NCI-H1417 (cell line): Measurements from ENCODE around the gene CLDN14.

Experiments
- DNase-seq, 3 experiments: peaks; one replicate each; lab custom pipeline; 2025; lab: John Stamatoyannopoulos, UW

Gene CLDN14

DNA sequence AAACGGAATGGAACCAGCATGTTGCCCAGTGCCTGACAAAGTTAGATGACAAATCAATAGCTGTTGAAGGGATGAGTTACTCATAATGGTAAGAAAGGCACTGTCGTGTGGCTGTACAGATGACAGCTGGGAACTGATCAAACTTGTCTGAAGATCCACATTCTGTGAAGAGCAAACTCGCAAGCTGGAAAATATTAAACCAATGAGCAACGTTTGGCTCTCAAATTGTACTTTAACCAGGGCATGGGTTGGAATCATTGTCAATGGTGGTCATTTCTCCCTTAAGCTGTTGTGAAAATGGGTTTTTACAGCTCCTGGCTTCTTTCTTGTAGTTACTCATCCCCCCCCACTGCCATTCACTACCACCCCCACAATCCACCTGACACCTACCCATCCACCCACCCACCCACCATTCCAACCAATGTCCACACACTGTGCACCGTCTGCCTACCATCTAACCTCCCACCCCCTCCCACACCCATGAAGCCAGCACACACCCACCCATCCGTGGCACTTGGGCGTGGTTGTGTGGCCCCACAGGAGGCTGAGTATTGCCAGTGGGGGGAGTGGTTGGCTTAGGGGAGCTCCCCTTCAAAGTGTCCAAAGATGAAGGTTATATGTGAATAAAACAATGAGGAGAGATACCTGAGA, 46.7 kb downstream of the CLDN14 start:
- DNase-seq = no peak

DNA sequence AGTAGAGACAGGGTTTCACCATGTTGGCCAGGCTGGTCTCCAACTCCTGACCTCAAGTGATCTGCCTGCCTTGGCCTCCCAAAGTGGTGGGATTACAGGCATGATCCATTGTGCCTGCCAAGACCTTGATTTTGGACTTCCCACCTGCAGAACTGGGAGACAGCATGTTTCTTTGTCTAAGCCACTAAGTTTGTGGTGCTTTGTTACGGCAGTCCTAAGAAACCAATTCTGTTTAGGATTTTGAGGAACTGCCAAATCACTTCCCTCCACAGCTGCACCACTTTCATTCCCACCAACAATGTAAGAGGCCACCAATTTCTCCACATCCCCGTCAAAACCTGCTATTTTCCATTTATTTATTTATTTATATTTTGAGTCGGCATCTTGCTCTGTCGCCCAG, 48.7 kb downstream of the CLDN14 start:
- DNase-seq = no peak

DNA sequence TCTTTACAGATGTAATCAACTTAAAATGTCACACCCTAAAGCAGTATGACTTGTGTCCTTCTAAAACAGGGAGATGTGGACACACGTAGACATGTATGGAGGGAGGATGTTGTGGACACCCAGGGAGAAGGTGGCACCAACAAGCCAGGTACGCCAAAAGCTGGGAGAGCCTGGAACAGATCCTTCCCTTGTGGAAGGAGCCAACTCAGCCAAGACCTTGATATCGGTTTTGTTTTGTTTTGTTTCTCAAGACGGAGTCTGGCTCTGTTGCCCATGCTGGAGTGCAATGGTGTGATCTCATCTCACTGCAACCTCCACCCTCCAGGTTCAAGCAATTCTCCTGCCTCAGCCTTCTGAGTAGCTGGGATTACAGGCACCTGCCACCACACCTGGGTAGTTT, 49.1 kb downstream of the CLDN14 start:
- no peak for DNase-seq

DNA sequence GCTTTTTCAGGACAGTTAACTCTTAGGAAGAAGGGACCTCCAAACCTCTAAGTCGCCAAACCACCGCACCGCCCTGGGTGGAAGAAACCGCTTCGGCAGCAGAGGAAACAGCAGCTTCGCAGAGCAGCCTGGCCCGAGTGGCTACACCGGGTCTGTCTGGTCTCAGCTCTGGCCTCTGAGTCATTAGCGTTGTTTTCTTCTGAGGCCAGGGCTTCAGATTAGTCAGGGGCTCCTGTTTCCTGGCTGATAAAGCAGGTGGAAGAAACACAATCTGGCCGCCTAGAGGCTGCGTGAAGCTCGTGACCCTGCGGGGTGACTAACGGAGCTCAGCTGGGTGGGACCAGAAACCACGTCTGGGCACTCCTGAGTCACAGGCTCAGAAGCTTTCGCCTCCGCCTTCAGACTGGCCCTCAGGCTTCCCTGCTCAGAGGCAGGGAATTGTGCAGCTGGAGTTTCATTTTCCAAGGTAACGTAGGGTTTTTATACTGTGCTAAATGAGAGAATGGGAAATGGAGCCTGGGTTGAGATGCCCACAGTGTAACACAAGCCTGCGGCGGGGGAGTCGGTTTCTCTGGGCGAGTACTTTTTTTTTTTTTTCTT, 49.9 kb downstream of the CLDN14 start:
- peak in 1 of 3 experiments; percentile 47 for DNase-seq

DNA sequence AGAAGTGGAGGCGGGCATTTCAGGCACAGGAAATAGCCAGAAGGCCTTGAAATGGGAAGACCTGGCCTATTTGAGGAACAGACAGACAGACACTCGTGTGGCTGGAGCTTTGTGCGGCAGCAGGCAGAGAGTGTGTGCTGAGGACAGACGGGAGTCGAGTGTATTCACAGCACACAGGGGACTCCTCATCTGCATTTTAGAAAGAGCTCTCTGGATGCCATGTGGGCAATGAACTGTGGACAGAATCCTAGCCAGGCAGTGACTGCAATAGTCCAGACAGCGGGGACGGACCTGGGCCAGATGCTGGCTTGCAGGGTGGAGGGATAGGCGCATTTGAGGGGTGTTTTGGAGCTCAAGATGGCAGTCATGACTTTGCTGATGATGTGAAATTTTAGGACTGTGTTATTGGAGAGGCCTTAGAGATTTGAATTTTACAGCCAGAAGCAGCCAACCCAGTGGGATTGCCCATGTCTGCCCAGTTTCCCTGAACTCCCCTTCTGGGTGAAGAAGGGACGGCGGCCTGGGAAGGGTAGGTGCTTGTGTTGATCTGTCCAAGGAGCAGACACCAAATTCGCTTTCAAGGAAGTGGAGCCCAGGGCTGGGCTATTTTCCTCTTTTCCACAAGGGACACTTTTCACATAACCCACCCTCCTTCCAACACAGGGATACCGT, 51.0 kb downstream of the CLDN14 start:
- DNase-seq = peak in 1 of 3 experiments; percentile 7

DNA sequence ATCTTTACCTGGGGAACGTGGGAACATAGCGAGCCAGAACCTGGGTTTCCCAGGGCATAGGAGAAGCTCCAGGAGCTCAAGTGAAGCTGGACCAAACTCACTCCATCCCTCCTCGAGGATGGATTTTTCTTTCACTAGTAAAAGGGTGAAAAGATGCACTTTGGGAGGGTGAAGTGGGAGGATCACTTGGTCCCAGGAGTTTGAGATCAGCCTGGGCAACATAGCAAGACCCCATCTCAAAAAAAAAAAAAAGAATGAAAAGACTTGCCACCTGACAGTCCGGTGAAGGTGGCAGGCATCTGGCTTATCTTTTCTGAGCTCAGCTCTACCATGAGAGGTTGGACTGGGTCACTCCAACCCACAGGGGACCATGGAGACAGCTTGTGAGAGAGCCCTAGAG, 52.4 kb downstream of the CLDN14 start:
- no peak for DNase-seq

DNA sequence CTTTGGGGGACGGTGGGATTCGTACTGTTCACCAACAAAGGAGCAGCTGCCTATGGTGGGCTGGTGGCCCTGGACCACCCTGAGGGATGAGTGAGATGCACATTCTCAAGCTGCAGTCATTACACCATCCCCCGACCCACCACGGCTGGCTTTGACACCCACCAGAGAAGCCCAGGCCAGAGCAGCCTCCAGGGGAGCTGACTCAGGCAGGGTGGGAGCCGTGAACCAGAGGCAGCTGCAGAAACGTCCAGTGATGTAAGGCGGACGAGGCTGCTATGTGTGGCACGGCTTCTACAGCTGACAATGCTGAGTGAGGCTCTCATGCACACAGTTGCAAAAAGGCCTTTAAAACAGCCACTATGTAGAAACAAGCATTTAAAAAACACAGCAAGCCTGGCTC, 54.6 kb downstream of the CLDN14 start:
- no peak for DNase-seq

DNA sequence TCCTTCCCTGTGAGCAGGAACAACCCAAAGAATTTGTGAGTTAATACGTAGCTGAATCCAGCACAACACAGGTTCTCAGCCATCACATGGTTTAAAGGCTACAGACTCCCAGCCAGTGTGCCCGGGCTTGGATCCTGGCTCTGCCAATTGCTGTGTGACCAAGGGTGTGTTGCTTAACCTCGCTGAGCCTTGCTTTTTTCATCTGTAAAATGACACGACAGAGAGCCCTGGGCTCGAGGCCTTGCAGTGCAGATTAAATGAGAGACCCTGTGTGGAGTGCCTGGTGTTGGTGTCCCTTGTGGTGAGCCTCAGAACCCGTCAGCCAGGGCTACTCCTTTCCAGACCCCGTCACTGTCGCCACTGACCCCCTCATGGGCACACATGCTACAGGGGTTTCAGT, 55.3 kb downstream of the CLDN14 start:
- DNase-seq = no peak

DNA sequence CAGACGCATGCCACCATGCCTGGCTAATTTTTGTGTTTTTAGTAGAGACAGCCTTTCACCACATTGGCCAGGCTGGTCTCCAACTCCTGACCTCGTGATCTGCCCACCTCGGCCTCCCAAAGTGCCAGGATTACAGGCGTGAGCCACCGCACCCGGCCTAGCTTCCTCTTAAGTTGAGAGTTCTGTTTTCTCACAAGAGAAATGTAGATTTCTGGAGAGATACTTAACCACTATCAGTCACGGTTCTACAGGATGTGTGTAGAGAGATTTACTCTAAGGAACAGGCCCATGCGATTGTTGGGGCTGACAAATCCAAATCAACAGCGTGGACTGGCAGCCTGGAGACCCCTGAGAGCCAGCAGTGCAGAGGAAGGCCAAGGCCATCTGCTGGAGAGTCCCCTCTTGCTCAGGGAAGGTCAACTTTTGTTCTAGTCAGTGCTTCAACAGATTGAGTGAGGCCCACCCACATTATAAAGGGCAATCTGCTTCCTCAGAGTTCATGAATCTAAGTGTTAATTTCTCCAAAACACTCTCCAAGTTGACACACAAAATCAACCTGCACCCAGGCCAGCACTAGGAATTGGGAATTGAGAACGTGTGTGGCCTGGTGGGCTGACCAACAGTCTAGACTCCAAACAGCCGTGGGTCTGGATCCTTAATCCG, 56.0 kb downstream of the CLDN14 start:
- DNase-seq = no peak

DNA sequence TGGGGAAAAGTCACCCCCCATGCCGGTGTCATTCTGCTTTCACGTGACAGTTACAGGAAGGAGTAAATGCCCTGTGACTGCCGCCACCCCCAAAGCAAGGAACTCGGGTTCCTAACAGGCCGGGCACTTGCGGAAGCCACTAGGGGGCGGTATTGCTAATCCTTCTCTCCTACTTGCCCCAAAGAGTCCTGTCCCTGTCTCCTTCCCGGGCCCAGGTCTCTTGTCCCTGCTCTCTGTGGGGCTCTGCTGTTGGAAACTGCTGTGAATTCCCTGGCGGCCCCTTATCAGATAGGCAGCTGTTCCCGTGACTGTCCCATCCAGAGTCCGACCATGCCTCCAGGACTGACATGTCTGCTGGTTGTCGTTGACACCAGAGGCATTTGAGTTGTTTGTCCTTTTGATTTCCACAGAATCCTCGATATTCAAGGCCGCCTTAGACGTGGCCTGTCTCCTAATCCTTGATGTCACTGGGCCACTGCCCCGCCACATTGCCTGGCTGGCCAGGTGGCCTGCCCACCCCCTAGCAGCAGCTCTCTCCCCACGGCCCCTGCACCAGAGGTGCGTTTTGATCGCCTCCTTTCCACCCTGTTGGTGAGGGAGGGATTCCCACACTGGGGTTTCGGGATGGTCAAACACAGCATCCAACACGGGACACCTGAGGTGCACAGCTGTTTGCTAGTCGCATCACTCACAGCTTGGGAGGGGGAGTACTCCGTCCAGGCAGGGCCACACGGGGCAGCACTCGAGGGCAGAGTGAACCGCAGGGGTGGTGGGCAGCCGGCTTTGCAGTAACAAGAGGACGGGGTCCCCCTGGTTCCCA, 57.4 kb downstream of the CLDN14 start:
- DNase-seq = peak; percentile 13 to 47 (median 35)

DNA sequence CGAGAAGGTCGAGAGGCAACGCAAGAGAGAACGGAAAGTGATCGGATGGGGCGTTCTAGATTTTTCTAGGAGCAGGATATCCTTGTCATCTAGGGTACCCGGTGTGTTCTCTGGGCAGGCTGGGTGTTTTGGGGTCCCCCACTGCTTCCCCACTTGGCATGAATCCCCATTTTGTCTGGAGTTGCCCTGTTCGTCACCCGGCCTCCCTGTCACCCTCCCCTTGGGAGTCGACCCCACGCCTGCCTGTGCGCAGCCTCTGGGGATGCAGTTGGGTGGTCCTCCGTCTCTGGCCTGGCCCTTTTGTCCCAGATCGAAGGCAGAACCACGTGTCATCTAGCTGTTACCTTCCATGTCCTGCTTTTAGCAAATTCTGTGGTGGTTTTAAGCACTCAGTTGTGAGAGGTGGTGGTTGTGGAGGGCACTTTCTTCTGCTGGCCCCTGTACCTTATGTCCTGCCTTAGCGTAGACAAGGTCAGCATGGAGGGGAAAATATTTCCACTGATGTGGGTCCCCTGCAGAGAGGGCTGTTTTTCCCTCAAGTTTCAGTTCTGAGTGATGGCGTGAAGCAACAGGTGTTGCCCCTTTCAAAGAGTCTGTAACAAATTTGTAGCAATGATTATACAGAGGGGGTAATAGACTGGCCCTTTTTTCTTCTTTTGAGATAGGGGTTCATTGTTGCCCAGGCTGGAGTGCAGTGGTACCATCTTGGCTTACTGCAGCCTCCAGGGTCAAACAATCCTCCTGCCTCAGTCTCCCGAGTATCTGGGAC, 59.2 kb downstream of the CLDN14 start:
- DNase-seq = no peak

DNA sequence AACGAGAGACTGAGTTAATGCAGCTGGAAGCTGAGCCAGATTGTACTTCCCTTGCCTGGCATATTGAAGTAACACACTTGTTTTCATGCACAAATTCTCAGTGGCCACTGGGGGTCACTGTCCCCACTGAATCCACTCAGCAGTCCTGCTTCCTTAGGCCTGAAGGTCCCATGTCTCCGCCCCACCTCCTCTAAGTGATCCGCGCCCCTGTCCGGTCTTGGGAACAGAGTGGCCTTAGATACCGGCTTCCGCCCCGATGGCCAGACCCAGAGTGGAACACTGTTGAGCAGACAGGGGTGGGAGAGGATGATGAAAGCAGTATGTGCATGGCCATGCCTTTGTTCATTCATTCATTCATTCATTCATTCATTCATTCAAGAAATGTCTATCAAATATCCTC, 59.9 kb downstream of the CLDN14 start:
- DNase-seq = peak; percentile 34 to 81 (median 59)

DNA sequence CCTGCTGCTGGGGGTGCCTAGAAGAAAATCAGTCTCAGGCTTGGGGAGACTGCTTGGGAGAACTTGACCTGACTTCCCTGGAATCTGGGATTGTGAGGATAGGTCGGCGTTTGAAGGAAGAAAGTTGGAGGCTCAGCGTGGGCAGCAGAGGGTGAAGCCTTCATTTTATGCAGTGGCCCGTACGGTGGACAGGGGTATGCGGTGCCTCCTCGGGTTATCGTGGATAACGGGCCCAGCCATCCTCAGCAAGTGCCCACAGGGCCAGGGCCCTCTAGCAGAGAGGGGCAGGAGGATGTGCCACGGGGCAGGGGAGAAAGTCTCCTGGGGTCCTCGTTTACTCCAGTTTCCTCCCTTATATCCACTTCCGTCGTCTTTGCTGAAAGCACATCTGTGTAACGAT, 60.7 kb downstream of the CLDN14 start:
- no peak for DNase-seq

DNA sequence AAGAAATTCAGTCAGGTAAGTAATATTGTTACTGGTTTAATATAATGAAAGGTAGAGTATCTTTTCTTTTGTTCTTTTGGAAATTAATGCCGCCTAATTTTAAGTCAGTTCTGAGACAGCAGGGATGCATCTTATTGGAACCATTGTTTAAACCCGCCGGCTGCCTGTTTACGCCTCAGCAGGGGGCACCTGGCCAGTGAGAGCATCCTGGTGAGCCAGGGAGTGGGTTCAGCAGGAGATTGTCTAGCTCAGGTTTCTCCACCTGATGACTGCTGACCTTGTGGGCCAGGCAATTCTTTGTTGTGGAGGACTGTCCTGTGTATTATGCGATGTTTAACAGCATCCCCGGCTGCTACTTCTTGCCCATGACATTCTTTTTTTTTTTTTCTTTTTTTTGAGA, 64.5 kb downstream of the CLDN14 start:
- DNase-seq = peak; percentile 9 to 89 (median 66)

DNA sequence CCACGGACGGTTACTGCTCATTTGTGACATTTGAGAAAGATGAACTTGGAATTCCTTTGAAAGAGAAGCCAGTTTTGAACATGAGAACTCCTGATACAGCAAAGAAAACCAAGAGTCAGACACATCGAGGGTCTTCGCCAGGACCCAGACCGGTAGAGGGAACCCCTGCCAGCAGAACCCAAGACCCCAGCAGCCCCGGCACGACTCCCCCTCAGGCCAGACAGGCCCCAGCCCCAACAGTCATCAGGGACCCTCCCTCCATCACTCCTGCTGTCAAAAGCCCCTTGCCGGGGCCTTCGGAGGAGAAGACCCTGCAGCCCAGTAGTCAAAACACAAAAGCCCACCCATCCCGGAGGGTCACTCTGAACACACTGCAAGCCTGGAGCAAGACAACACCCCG, 67.0 kb downstream of the CLDN14 start:
- DNase-seq = no peak

DNA sequence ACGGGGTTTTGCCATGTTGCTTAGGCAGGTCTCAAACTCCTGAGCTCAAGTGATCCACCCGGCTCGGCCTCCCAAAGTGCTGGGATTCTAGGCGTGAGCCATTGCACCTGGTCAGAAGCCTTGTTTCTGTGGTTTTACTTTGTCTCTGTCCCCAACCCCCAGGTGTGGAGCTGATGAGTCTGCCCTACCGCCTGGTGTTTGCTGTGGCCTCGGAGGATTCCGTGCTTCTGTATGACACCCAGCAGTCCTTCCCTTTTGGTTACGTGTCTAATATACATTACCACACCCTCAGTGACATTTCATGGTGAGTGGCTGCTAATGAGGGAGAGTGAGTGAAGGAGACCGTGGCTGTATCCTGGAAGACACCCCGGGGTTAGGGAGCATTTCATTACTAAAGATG, 68.6 kb downstream of the CLDN14 start:
- DNase-seq = no peak
